OCI-LY1 (cell line): ENCODE measurements around the gene SYNM.

Source experiments
- H2AFZ ChIP-seq: fragments of 200-600 bp; sonication (generic), shearing (Covaris generic); 2 replicates; pipeline ENCODE4 v1.6.0; 2014; ENCODE audit warnings: antibody characterized with exemption, mild to moderate bottlenecking, low read length
- H3F3A ChIP-seq: fragments of 200-600 bp; sonication (generic), shearing (Covaris generic); 2 replicates; pipeline ENCODE4 v1.6.0; 2014; ENCODE audit warnings: mild to moderate bottlenecking, antibody characterized with exemption, low read length, moderate library complexity; ENCODE audit not compliant: insufficient read depth
- H3K27ac ChIP-seq: fragments of 200-600 bp; sonication (generic); 2 replicates; pipeline ENCODE4 v1.5.1; 2014; ENCODE audit warnings: low read length, mixed run types, mild to moderate bottlenecking, low read depth; ENCODE audit not compliant: poor library complexity, severe bottlenecking
- H3K27me3 ChIP-seq: fragments of 200-600 bp; sonication (generic); 2 replicates; pipeline ENCODE4 v1.6.0; 2014; ENCODE audit warnings: antibody characterized with exemption, mild to moderate bottlenecking, low read length, moderate library complexity; ENCODE audit not compliant: insufficient read depth
- H3K36me3 ChIP-seq: fragments of 200-600 bp; sonication (generic); 2 replicates; pipeline ENCODE4 v1.6.1; 2014; ENCODE audit warnings: mild to moderate bottlenecking, antibody characterized with exemption, low read length, moderate library complexity, mixed read lengths; ENCODE audit not compliant: insufficient read depth
- H3K4me1 ChIP-seq: fragments of 200-600 bp; sonication (generic); 2 replicates; pipeline ENCODE4 v1.5.1; 2014; ENCODE audit warnings: mild to moderate bottlenecking, low read length, moderate library complexity; ENCODE audit not compliant: insufficient read depth, severe bottlenecking
- H3K4me2 ChIP-seq: fragments of 200-600 bp; sonication (generic), shearing (Covaris generic); 2 replicates; pipeline ENCODE4 v1.6.1; 2014; ENCODE audit warnings: low read length
- H3K4me3 ChIP-seq: fragments of 200-600 bp; sonication (generic); 2 replicates; pipeline ENCODE4 v1.5.1; 2014; ENCODE audit warnings: low read length, low read depth, mild to moderate bottlenecking, mixed read lengths; ENCODE audit not compliant: poor library complexity, severe bottlenecking
- H3K79me2 ChIP-seq: fragments of 200-600 bp; shearing (Covaris generic); 2 replicates; pipeline ENCODE4 v1.6.1; 2016; ENCODE audit warnings: mixed run types, low read length, mixed read lengths; ENCODE audit not compliant: insufficient read depth
- H3K9ac ChIP-seq: fragments of 200-600 bp; sonication (generic), shearing (Covaris generic); 2 replicates; pipeline ENCODE4 v1.6.1; 2014; ENCODE audit warnings: mild to moderate bottlenecking, low read length, mixed read lengths
- H3K9me2 ChIP-seq: fragments of 200-600 bp; sonication (generic), shearing (Covaris generic); 2 replicates; pipeline ENCODE4 v1.6.1; 2014; ENCODE audit warnings: low read depth, mild to moderate bottlenecking, low read length, mixed read lengths
- H3K9me3 ChIP-seq: fragments of 200-600 bp; shearing (Covaris generic); 2 replicates; pipeline ENCODE4 v1.6.1; 2014; ENCODE audit warnings: low read length, mixed read lengths
- H4K20me1 ChIP-seq: fragments of 200-600 bp; sonication (generic), shearing (Covaris generic); 2 replicates; pipeline ENCODE4 v1.6.0; 2016; ENCODE audit warnings: mild to moderate bottlenecking, low read length; ENCODE audit not compliant: insufficient read depth
- EZH2 ChIP-seq: fragments of 200-600 bp; sonication (generic), shearing (Covaris generic); IDR thresholded peaks from 2 replicates; pipeline ENCODE4 v1.8.0; 2017; ENCODE audit warnings: borderline replicate concordance, mixed run types, mild to moderate bottlenecking, antibody characterized with exemption, low read length, moderate library complexity, mixed read lengths
- TF ChIP-seq, protein P1 (sequence below): fragments of 200-600 bp; sonication (generic), shearing (Covaris generic); IDR thresholded peaks from 2 replicates; pipeline ENCODE4 v1.5.1; 2017; ENCODE audit warnings: mild to moderate bottlenecking, antibody characterized with exemption, low read length, moderate library complexity, mixed read lengths

Gene SYNM

DNA sequence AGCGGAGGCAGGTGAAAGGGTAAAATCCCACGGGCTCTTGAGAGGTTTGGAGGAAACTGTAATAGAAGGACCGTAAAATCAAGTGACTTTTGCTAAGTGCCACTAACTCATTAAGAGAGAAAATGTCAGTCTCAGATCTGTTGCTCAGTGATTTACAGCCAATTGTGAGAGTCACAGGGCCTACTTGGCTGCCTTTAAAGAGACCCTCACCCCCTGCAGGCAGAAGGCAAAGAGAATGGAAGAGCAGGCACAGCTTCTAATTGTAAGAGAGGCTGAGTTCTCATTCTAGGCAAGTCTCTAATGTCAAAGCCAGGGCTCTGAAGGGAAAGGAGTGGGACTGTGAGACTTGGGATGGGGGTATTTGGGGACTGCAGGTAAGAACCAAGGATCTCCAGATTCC lies 9.3 kb upstream of the SYNM start:
- Histone ChIP-seq H4K20me1 (no peaks in the 10 kb centered on the region), H3F3A (no peaks in the 10 kb centered on the region), H3K9ac (no peak overlapping the region), H2AFZ (no peak overlapping the region), H3K4me1 (no peaks in the 10 kb centered on the region), H3K9me3 (no peaks in the 10 kb centered on the region), H3K36me3 (no peaks in the 10 kb centered on the region), H3K9me2 (no peaks in the 10 kb centered on the region), H3K27me3 (no peaks in the 10 kb centered on the region), H3K4me2 (no peak overlapping the region), H3K27ac (no peak overlapping the region), H3K79me2 (no peaks in the 10 kb centered on the region), H3K4me3 (no peak overlapping the region)
- TF ChIP-seq, protein P1, sequence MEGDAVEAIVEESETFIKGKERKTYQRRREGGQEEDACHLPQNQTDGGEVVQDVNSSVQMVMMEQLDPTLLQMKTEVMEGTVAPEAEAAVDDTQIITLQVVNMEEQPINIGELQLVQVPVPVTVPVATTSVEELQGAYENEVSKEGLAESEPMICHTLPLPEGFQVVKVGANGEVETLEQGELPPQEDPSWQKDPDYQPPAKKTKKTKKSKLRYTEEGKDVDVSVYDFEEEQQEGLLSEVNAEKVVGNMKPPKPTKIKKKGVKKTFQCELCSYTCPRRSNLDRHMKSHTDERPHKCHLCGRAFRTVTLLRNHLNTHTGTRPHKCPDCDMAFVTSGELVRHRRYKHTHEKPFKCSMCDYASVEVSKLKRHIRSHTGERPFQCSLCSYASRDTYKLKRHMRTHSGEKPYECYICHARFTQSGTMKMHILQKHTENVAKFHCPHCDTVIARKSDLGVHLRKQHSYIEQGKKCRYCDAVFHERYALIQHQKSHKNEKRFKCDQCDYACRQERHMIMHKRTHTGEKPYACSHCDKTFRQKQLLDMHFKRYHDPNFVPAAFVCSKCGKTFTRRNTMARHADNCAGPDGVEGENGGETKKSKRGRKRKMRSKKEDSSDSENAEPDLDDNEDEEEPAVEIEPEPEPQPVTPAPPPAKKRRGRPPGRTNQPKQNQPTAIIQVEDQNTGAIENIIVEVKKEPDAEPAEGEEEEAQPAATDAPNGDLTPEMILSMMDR, result no peak
- no peak for TF ChIP-seq EZH2

DNA sequence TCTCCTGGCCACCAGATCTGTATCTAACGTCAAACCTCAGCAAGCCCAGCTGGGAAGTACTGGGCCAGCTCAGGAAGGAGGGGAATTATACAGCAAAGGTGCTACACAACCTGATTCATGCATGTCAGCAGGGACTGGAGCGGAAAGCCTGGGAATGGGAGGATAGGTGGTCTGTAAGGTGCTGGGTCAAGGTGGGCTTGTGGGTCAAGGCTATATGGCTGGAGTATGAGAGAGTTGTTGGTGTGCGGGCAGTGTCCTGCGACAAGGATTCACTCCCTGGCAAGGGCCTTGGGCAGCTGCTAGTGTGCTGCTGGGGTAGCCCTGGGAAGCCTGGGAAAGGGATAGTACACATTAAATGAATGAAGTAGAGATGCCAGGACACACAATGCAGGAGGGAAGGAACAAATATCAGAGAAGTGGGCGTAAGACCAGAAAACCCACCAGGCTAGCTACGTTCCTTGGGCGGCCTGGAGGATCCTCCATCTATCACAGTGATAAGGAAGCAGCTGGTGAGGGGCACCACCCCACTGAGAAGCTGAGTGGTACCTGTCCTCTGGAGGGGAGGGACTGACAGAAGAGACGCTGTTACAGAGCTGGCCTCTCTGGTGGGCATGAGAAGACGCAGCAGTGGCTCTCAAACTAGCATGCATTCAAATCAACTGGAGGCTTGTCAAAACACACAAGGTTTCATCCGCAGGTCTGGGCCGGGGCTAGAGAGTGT lies 8.5 kb upstream of the SYNM start:
- no peaks in the 10 kb centered on the region for H3K79me2 ChIP-seq
- H3K36me3 ChIP-seq, result no peaks in the 10 kb centered on the region
- no peaks in the 10 kb centered on the region for H3K9me3 ChIP-seq
- H3K27me3 ChIP-seq, result no peaks in the 10 kb centered on the region
- no peaks in the 10 kb centered on the region for H3K4me1 ChIP-seq
- no peak overlapping the region for H3K4me2 ChIP-seq
- H2AFZ ChIP-seq, result no peak overlapping the region
- no peak overlapping the region for H3K4me3 ChIP-seq
- no peaks in the 10 kb centered on the region for H3K9me2 ChIP-seq
- TF ChIP-seq, protein P1, result no peak
- no peak for TF ChIP-seq EZH2
- no peak overlapping the region for H3K9ac ChIP-seq
- H3F3A ChIP-seq, result no peaks in the 10 kb centered on the region
- no peaks in the 10 kb centered on the region for H4K20me1 ChIP-seq
- H3K27ac ChIP-seq, result no peak overlapping the region

DNA sequence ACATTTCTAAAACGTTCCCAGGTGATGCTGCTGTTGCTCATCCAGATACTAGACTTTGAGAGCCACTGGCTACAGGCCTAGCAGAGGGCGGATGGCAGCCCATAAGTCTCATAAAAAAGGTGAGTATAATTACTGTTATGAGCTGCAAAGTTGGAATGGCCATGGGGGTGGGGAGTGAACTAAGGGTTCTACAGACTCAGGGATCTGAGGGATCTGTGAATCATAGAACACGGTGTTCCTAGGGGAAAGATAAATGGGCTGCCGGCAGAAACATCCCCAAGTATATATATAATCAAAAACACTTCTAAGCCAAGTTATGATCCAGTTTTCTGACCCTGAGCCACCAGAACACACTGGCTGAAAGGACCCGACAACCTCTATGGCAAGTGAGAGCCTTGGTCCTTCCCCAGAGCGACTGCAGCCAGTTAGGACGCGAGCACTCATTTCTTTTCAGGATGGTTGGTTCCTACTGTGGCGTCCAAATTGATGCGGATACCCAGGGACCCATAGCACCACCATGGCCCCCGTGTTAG lies 7.9 kb upstream of the SYNM start:
- Histone ChIP-seq H3K4me3 (no peak overlapping the region), H2AFZ (no peak overlapping the region), H3K79me2 (no peaks in the 10 kb centered on the region), H3K9ac (no peak overlapping the region), H3K36me3 (no peaks in the 10 kb centered on the region), H3F3A (no peaks in the 10 kb centered on the region), H4K20me1 (no peaks in the 10 kb centered on the region), H3K9me2 (no peaks in the 10 kb centered on the region), H3K9me3 (no peaks in the 10 kb centered on the region), H3K27me3 (no peaks in the 10 kb centered on the region), H3K27ac (no peak overlapping the region), H3K4me1 (no peaks in the 10 kb centered on the region), H3K4me2 (no peak overlapping the region)
- TF ChIP-seq EZH2, result no peak
- TF ChIP-seq, protein P1, result no peak
